Measurements from ENCODE around the gene DBX1.

GRCh38 chr11:20155683-20156279 lies 4.5 kb downstream of the DBX1 start:
- TF ChIP-seq, protein P1, sequence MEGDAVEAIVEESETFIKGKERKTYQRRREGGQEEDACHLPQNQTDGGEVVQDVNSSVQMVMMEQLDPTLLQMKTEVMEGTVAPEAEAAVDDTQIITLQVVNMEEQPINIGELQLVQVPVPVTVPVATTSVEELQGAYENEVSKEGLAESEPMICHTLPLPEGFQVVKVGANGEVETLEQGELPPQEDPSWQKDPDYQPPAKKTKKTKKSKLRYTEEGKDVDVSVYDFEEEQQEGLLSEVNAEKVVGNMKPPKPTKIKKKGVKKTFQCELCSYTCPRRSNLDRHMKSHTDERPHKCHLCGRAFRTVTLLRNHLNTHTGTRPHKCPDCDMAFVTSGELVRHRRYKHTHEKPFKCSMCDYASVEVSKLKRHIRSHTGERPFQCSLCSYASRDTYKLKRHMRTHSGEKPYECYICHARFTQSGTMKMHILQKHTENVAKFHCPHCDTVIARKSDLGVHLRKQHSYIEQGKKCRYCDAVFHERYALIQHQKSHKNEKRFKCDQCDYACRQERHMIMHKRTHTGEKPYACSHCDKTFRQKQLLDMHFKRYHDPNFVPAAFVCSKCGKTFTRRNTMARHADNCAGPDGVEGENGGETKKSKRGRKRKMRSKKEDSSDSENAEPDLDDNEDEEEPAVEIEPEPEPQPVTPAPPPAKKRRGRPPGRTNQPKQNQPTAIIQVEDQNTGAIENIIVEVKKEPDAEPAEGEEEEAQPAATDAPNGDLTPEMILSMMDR (IDR thresholded peaks at IDR 0.05; ENCODE audit: insufficient read depth, low read depth, low read length), result no peak
- no peak for TF ChIP-seq EZH2 (IDR thresholded peaks at IDR 0.05; ENCODE audit: insufficient read depth, low read length)
